GM23338 (cell line): ENCODE results near the gene ANKRD17.

Source experiments
- CTCF ChIP-seq, 2 experiments: fragments of 200-600 bp in 1 of 2; sonication (generic) in 1 of 2; conservative IDR thresholded peaks; 2 replicates each; pipeline versions ENCODE4 v1.5.1 to v1.6.1; 2016 to 2017; ENCODE audit warnings: antibody characterized with exemption in 2 of 2, low read depth in 2 of 2, mild to moderate bottlenecking in 2 of 2, moderate library complexity in 1 of 2
- EZH2 ChIP-seq: fragments of 200-600 bp; sonication (generic); IDR thresholded peaks from one replicate; pipeline ENCODE4 v1.8.0; 2017; ENCODE audit warnings: antibody characterized with exemption, mild to moderate bottlenecking, low read depth; ENCODE audit not compliant: unreplicated experiment
- EZH2phosphoT487 ChIP-seq: fragments of 200-600 bp; sonication (generic); IDR thresholded peaks from one replicate; pipeline ENCODE4 v1.8.1; 2018; ENCODE audit warnings: antibody characterized with exemption; ENCODE audit not compliant: unreplicated experiment
- JUNB ChIP-seq: IDR thresholded peaks from one replicate; pipeline ENCODE4 v1.6.1; 2016; ENCODE audit warnings: antibody characterized with exemption; ENCODE audit not compliant: unreplicated experiment
- POLR2AphosphoS5 ChIP-seq: IDR thresholded peaks from 2 replicates; pipeline ENCODE4 v1.6.1; 2016; ENCODE audit warnings: antibody characterized with exemption, low read depth
- REST ChIP-seq: IDR thresholded peaks from one replicate; pipeline ENCODE4 v1.6.1; 2018; ENCODE audit warnings: antibody characterized with exemption; ENCODE audit not compliant: unreplicated experiment
- STAT1 ChIP-seq: IDR thresholded peaks from one replicate; pipeline ENCODE4 v1.6.1; 2016; ENCODE audit warnings: antibody characterized with exemption; ENCODE audit not compliant: unreplicated experiment
- ZNF114 ChIP-seq: fragments of 250-450 bp; sonication (Bioruptor Pico); IDR thresholded peaks from 2 replicates; pipeline ENCODE4 v1.5.0; 2020; ENCODE audit warnings: mild to moderate bottlenecking, moderate library complexity
- ZNF331 ChIP-seq: fragments of 250-450 bp; sonication (Bioruptor Pico); IDR thresholded peaks from 2 replicates; pipeline ENCODE4 v1.5.0; 2020; ENCODE audit warnings: low read depth, mild to moderate bottlenecking, moderate library complexity

- TF ChIP-seq CTCF (conservative IDR thresholded peaks at IDR 0.05; ENCODE audit: low read depth in 2 of 2) (no peak), EZH2phosphoT487 (no peak), POLR2AphosphoS5 (no peak), REST (no peak), STAT1 (no peak), ZNF331 (no peak), JUNB (no peak), EZH2 (no peak), ZNF114 (CRISPR knock-in tag) (no peak)
Observed at GRCh38 chr4:73221734-73222133, 36.9 kb downstream of the ANKRD17 start.
